Measurements from ENCODE around the gene SMIM38. TPM values are rescaled to one million over a fixed set of nuclear protein-coding genes. Genes with fewer than 3 reads are reported as not detected.

The SMIM38 gene
- total and polyA plus RNA-seq, 2 experiments from 2014 or later, result 0.38 TPM; not detected in 1

DNA sequence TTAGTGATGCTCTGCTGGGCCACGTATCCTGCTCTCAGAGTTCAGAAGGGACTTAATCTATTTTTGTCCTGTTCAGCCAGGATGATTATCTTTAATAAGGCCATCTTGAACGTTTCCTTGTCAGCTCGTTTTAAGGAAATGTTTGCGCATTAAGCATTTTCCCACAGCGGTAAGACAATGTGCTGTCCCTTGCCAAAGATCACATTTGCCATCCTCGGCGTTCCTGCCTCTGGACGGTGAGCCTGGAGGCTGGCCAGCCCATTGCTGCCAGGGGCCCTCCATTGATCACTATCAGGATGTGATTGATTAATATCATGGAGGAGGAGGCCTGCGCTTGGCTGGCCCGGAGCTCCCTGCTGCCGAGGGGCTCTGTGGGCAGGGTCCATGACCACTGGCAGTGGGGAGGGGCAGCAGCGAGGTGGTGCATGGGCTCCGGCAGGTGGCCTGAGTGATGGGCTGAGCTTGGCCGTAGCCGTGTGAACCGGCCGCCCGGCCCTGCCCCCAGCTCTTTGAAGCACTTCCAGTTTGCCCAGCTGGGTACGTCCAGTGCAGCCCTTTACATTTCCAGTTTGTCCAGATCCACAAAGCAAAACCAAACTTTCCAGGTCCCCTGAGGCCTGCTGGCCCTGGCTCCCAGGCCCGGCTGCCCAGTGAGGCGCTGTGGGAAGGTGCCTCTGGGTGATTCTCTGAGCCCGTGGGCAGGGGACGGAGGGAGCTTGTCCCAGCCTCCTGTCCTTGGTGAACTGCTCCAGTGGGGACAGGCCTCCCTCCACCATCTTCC lies 49.5 kb upstream of the SMIM38 start:
- Histone ChIP-seq H3K36me3 (ENCODE audit: insufficient read depth) (no peaks in the 10 kb centered on the region), H3K4me3 (no peak overlapping the region), H3K27me3 (ENCODE audit: insufficient read depth) (no peaks in the 10 kb centered on the region), H3F3A (replicated peaks; ENCODE audit: low read depth) (no peaks in the 10 kb centered on the region), H3K4me2 (no peak overlapping the region), H3K9me2 (ENCODE audit: insufficient read depth) (no peaks in the 10 kb centered on the region), H2AFZ (no peak overlapping the region), H3K4me1 (ENCODE audit: insufficient read depth) (no peaks in the 10 kb centered on the region), H4K20me1 (replicated peaks; ENCODE audit: insufficient read depth) (no peaks in the 10 kb centered on the region), H3K79me2 (replicated peaks; ENCODE audit: insufficient read depth) (no peaks in the 10 kb centered on the region), H3K27ac (ENCODE audit: low read depth) (no peak overlapping the region)
- Mint-ChIP-seq H3K27me3 (ENCODE audit: insufficient read depth, low read depth, poor library complexity) (peaks cover 8% of the 10 kb centered on the region), H3K4me1 (no peaks in the 10 kb centered on the region; the same call in 1 of the 3 replicates), H3K36me3 (ENCODE audit: low read depth) (peaks cover 3% of the 10 kb centered on the region; the same call in 1 of the 3 replicates), H3K9me3 (peaks cover 26% of the 10 kb centered on the region), H3K27ac (no peak overlapping the region), H3K4me3 (no peak overlapping the region)
- no peak for TF ChIP-seq JUNB (IDR thresholded peaks at IDR 0.05; ENCODE audit: unreplicated experiment)
- TF ChIP-seq POLR2AphosphoS5 (IDR thresholded peaks at IDR 0.05; ENCODE audit: low read depth), result no peak
- no peak for TF ChIP-seq STAT1 (IDR thresholded peaks at IDR 0.05; ENCODE audit: unreplicated experiment)
- TF ChIP-seq EZH2 (IDR thresholded peaks at IDR 0.05; ENCODE audit: low read depth, unreplicated experiment), result no peak
- no peak for TF ChIP-seq NANOG (IDR thresholded peaks at IDR 0.05; ENCODE audit: borderline replicate concordance)
- TF ChIP-seq EZH2phosphoT487 (IDR thresholded peaks at IDR 0.05; ENCODE audit: unreplicated experiment), result no peak
- TF ChIP-seq ZNF331 (CRISPR knock-in tag; IDR thresholded peaks at IDR 0.05; ENCODE audit: low read depth), result no peak
- TF ChIP-seq, protein P1, sequence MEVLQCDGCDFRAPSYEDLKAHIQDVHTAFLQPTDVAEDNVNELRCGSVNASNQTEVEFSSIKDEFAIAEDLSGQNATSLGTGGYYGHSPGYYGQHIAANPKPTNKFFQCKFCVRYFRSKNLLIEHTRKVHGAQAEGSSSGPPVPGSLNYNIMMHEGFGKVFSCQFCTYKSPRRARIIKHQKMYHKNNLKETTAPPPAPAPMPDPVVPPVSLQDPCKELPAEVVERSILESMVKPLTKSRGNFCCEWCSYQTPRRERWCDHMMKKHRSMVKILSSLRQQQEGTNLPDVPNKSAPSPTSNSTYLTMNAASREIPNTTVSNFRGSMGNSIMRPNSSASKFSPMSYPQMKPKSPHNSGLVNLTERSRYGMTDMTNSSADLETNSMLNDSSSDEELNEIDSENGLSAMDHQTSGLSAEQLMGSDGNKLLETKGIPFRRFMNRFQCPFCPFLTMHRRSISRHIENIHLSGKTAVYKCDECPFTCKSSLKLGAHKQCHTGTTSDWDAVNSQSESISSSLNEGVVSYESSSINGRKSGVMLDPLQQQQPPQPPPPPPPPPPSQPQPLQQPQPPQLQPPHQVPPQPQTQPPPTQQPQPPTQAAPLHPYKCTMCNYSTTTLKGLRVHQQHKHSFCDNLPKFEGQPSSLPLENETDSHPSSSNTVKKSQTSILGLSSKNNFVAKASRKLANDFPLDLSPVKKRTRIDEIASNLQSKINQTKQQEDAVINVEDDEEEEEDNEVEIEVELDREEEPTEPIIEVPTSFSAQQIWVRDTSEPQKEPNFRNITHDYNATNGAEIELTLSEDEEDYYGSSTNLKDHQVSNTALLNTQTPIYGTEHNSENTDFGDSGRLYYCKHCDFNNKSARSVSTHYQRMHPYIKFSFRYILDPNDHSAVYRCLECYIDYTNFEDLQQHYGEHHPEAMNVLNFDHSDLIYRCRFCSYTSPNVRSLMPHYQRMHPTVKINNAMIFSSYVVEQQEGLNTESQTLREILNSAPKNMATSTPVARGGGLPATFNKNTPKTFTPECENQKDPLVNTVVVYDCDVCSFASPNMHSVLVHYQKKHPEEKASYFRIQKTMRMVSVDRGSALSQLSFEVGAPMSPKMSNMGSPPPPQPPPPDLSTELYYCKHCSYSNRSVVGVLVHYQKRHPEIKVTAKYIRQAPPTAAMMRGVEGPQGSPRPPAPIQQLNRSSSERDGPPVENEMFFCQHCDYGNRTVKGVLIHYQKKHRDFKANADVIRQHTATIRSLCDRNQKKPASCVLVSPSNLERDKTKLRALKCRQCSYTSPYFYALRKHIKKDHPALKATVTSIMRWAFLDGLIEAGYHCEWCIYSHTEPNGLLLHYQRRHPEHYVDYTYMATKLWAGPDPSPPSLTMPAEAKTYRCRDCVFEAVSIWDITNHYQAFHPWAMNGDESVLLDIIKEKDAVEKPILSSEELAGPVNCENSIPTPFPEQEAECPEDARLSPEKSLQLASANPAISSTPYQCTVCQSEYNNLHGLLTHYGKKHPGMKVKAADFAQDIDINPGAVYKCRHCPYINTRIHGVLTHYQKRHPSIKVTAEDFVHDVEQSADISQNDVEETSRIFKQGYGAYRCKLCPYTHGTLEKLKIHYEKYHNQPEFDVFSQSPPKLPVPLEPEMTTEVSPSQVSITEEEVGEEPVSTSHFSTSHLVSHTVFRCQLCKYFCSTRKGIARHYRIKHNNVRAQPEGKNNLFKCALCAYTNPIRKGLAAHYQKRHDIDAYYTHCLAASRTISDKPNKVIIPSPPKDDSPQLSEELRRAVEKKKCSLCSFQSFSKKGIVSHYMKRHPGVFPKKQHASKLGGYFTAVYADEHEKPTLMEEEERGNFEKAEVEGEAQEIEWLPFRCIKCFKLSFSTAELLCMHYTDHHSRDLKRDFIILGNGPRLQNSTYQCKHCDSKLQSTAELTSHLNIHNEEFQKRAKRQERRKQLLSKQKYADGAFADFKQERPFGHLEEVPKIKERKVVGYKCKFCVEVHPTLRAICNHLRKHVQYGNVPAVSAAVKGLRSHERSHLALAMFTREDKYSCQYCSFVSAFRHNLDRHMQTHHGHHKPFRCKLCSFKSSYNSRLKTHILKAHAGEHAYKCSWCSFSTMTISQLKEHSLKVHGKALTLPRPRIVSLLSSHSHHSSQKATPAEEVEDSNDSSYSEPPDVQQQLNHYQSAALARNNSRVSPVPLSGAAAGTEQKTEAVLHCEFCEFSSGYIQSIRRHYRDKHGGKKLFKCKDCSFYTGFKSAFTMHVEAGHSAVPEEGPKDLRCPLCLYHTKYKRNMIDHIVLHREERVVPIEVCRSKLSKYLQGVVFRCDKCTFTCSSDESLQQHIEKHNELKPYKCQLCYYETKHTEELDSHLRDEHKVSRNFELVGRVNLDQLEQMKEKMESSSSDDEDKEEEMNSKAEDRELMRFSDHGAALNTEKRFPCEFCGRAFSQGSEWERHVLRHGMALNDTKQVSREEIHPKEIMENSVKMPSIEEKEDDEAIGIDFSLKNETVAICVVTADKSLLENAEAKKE (CRISPR knock-in tag; IDR thresholded peaks at IDR 0.05), result no peak
- TF ChIP-seq, protein P2, sequence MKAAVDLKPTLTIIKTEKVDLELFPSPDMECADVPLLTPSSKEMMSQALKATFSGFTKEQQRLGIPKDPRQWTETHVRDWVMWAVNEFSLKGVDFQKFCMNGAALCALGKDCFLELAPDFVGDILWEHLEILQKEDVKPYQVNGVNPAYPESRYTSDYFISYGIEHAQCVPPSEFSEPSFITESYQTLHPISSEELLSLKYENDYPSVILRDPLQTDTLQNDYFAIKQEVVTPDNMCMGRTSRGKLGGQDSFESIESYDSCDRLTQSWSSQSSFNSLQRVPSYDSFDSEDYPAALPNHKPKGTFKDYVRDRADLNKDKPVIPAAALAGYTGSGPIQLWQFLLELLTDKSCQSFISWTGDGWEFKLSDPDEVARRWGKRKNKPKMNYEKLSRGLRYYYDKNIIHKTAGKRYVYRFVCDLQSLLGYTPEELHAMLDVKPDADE (IDR thresholded peaks at IDR 0.05), result no peak
- no peak for TF ChIP-seq ZNF114 (CRISPR knock-in tag; IDR thresholded peaks at IDR 0.05)
- TF ChIP-seq CREB1 (CRISPR knock-in tag; IDR thresholded peaks at IDR 0.05; ENCODE audit: low read depth), result no peak
- TF ChIP-seq, protein P3, sequence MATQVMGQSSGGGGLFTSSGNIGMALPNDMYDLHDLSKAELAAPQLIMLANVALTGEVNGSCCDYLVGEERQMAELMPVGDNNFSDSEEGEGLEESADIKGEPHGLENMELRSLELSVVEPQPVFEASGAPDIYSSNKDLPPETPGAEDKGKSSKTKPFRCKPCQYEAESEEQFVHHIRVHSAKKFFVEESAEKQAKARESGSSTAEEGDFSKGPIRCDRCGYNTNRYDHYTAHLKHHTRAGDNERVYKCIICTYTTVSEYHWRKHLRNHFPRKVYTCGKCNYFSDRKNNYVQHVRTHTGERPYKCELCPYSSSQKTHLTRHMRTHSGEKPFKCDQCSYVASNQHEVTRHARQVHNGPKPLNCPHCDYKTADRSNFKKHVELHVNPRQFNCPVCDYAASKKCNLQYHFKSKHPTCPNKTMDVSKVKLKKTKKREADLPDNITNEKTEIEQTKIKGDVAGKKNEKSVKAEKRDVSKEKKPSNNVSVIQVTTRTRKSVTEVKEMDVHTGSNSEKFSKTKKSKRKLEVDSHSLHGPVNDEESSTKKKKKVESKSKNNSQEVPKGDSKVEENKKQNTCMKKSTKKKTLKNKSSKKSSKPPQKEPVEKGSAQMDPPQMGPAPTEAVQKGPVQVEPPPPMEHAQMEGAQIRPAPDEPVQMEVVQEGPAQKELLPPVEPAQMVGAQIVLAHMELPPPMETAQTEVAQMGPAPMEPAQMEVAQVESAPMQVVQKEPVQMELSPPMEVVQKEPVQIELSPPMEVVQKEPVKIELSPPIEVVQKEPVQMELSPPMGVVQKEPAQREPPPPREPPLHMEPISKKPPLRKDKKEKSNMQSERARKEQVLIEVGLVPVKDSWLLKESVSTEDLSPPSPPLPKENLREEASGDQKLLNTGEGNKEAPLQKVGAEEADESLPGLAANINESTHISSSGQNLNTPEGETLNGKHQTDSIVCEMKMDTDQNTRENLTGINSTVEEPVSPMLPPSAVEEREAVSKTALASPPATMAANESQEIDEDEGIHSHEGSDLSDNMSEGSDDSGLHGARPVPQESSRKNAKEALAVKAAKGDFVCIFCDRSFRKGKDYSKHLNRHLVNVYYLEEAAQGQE (IDR thresholded peaks at IDR 0.05; ENCODE audit: unreplicated experiment), result no peak
- TF ChIP-seq, protein P4, sequence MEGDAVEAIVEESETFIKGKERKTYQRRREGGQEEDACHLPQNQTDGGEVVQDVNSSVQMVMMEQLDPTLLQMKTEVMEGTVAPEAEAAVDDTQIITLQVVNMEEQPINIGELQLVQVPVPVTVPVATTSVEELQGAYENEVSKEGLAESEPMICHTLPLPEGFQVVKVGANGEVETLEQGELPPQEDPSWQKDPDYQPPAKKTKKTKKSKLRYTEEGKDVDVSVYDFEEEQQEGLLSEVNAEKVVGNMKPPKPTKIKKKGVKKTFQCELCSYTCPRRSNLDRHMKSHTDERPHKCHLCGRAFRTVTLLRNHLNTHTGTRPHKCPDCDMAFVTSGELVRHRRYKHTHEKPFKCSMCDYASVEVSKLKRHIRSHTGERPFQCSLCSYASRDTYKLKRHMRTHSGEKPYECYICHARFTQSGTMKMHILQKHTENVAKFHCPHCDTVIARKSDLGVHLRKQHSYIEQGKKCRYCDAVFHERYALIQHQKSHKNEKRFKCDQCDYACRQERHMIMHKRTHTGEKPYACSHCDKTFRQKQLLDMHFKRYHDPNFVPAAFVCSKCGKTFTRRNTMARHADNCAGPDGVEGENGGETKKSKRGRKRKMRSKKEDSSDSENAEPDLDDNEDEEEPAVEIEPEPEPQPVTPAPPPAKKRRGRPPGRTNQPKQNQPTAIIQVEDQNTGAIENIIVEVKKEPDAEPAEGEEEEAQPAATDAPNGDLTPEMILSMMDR (conservative IDR thresholded peaks at IDR 0.05; ENCODE audit: low read depth in 2 of 2), result no peak
- ATAC-seq (no peak), DNase-seq (ENCODE audit: low spot score) (no peak)

All from GM23338 (cell line).